ENCODE measurements around the gene MTIF2. TPM values are rescaled to one million over a fixed set of nuclear protein-coding genes. Genes with fewer than 3 reads are reported as not detected.
"Not testable (repeated sequence)": the region's sequence is repeated elsewhere in the genome, so short reads cannot be mapped to it uniquely, and the experiment has no call there.

MTIF2 gene
- total RNA-seq, 2 donors from 2014 or later = 8.1 to 24.3 TPM

DNA sequence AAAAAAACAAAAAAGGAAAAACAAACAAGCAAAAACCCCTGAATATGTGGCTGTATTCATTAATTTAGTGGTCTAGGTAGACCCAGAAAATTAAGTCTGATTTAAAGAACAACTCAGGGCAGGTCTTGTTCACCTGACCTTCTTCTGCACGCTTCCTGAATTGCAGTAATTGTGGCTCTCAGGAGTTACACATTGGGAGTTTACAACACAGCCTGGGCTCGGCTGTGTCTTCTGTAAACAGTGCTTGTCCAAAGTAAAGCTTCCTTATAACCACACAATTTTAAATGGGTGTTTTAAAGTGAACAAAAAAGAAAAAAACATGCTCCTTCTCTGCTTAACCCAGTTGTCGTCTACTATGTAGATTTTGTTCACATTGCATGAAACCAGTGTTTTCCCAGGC is 8.3 kb upstream of the MTIF2 start:
- ATAC-seq (ENCODE audit: insufficient number of reproducible peaks, low FRiP score, low read depth) = no peak
- Histone ChIP-seq H3K27ac (no peak overlapping the region), H3K36me3 (no peaks in the 10 kb centered on the region), H3K4me1 (ENCODE audit: control insufficient read depth in 1 of 2, low read depth in 2 of 2) (peaks cover 0 to 5% of the 10 kb centered on the region in 2 donors), H3K27me3 (replicated peaks; ENCODE audit: insufficient read depth) (no peaks in the 10 kb centered on the region), H3K9me3 (no peaks in the 10 kb centered on the region), H3K4me3 (no peak overlapping the region)
- TF ChIP-seq, protein P1, sequence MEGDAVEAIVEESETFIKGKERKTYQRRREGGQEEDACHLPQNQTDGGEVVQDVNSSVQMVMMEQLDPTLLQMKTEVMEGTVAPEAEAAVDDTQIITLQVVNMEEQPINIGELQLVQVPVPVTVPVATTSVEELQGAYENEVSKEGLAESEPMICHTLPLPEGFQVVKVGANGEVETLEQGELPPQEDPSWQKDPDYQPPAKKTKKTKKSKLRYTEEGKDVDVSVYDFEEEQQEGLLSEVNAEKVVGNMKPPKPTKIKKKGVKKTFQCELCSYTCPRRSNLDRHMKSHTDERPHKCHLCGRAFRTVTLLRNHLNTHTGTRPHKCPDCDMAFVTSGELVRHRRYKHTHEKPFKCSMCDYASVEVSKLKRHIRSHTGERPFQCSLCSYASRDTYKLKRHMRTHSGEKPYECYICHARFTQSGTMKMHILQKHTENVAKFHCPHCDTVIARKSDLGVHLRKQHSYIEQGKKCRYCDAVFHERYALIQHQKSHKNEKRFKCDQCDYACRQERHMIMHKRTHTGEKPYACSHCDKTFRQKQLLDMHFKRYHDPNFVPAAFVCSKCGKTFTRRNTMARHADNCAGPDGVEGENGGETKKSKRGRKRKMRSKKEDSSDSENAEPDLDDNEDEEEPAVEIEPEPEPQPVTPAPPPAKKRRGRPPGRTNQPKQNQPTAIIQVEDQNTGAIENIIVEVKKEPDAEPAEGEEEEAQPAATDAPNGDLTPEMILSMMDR (IDR thresholded peaks at IDR 0.05) = no peak
- no peak for DNase-seq (ENCODE audit: low spot score)

DNA sequence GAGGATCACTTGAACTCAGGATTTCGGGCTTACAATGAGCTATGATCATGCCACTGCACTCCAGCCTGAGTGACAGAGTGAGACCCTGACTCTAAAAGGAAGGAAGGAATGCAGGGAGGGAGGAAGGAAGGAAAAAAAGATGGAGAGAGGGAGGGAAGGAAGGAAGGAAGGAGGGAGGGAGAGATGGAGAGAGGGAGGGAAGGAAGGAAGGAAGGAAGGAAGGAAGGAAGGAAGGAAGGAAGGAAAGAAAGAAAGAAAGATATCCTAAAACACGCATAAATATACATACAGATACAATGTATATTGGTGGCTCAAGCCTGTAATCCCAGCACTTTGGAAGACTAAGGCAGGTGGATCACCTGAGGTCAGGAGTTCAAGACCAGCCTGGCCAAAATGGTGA is 5.3 kb upstream of the MTIF2 start:
- not testable (repeated sequence) for ATAC-seq (ENCODE audit: insufficient number of reproducible peaks, low FRiP score, low read depth); DNase-seq (ENCODE audit: low spot score); H3K4me1 ChIP-seq (ENCODE audit: control insufficient read depth in 1 of 2, low read depth in 2 of 2); H3K4me3 ChIP-seq; H3K27ac ChIP-seq; H3K36me3 ChIP-seq; H3K27me3 ChIP-seq (replicated peaks; ENCODE audit: insufficient read depth); H3K9me3 ChIP-seq

DNA sequence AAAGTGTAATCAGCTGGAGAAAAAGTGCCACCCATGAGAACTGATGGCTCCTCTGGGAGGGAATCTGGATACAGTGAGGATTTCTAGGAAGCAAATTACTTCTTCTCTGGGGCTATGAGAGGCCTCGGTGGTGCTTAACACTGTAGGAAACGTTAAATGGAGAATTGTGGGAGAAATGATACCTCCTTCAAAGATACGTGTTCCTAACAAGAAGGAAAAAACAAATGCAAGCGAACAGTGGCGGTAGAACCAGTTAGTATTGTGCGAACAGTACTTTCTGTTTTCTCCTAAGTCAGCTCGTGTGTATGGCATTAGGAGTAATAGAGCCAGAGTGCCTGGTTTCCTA is 587 bp upstream of the MTIF2 start:
- Histone ChIP-seq H3K36me3 (peaks cover 14% of the 10 kb centered on the region), H3K4me1 (ENCODE audit: control insufficient read depth in 1 of 2, low read depth in 2 of 2) (peaks cover 4 to 14% of the 10 kb centered on the region in 2 donors), H3K9me3 (no peaks in the 10 kb centered on the region), H3K27ac (peak overlapping the region; percentile 81 to 88), H3K4me3 (peak overlapping the region; percentile 81), H3K27me3 (replicated peaks; ENCODE audit: insufficient read depth) (no peaks in the 10 kb centered on the region)
- no peak for ATAC-seq (ENCODE audit: insufficient number of reproducible peaks, low FRiP score, low read depth)
- no peak for DNase-seq (ENCODE audit: low spot score)
- TF ChIP-seq, protein P1 (IDR thresholded peaks at IDR 0.05) = no peak

DNA sequence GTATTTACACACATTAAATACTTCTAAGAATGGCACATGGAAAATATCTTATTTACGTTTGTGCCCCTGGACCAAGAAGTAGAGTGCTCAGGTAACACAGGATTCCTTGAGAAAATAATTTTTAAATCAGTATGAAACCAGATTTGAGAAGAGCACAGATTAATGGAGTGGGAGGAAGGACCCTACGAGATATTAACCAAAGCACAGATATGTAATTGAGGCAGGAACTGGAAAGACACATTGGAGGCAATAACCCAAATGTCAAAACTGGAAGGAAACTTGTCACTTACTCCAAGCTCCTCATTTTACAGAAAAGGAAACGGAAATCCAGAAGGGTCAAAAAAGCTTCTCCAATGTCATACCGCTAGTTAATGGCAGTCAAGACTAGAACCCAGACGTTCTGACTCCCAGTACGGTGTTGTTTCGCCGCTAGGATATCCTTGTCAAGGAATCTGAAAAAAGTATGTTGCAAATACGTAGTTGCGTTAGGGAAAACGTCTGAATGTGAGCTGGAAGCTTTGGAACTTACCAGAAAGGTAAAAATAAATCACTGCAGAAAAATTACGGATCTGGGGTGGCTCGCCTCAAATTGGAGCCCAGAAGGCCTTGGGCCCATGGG is 634 bp downstream of the MTIF2 start:
- peaks cover 4 to 14% of the 10 kb centered on the region in 2 donors for H3K4me1 ChIP-seq (ENCODE audit: control insufficient read depth in 1 of 2, low read depth in 2 of 2)
- DNase-seq (ENCODE audit: low spot score) = no peak
- TF ChIP-seq, protein P1 (IDR thresholded peaks at IDR 0.05) = no peak
- H3K27me3 ChIP-seq (replicated peaks; ENCODE audit: insufficient read depth) = no peaks in the 10 kb centered on the region
- no peak for ATAC-seq (ENCODE audit: insufficient number of reproducible peaks, low FRiP score, low read depth)
- no peaks in the 10 kb centered on the region for H3K9me3 ChIP-seq
- peak overlapping the region; percentile 81 for H3K4me3 ChIP-seq
- H3K36me3 ChIP-seq = peaks cover 17% of the 10 kb centered on the region
- H3K27ac ChIP-seq = peak overlapping the region; percentile 81 to 88

DNA sequence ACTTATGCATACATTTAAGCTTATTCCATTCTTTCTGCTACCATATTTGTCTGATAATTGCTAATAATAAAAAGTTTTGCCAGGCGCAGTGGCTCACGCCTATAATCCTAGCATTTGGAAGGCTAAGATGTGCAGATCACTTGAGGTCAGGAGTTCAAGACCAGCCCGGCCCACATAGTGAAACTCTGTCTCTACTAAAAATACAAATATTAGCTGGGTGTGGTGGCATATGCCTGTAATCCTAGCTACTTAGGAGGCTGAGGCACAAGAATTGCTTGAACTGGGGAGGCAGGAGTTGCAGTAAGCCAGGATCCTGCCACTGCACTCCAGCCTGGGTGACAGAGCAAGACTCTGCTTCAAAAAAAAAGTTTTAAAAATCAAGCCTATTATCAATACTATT is 9.4 kb downstream of the MTIF2 start:
- ATAC-seq (ENCODE audit: insufficient number of reproducible peaks, low FRiP score, low read depth); H3K27ac ChIP-seq; H3K4me3 ChIP-seq; DNase-seq (ENCODE audit: low spot score); H3K27me3 ChIP-seq (replicated peaks; ENCODE audit: insufficient read depth); H3K9me3 ChIP-seq; H3K4me1 ChIP-seq (ENCODE audit: control insufficient read depth in 1 of 2, low read depth in 2 of 2): not testable (repeated sequence)
- peaks cover 25% of the 10 kb centered on the region for H3K36me3 ChIP-seq

DNA sequence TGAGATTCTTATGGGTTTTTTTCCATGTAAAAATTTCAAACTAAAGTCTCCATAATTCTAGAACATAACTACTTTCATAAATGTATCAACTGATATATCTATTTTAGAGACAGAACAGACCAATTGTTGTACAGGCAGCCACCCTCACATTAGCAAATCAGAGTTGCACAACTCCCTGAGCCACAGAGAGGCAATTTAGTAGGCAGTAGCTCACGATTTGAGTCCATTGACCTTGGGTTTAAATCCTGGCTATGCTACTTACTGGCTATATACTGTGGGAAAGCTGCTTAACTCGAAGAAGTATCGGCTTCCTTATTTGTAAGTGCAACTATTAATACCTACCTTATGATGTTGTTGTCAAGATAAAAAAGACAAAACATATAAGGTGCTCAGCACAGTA is 16.2 kb downstream of the MTIF2 start:
- no peaks in the 10 kb centered on the region for H3K4me1 ChIP-seq (ENCODE audit: control insufficient read depth in 1 of 2, low read depth in 2 of 2)
- no peak overlapping the region for H3K27ac ChIP-seq
- H3K27me3 ChIP-seq (replicated peaks; ENCODE audit: insufficient read depth) = no peaks in the 10 kb centered on the region
- H3K4me3 ChIP-seq = no peak overlapping the region
- no peaks in the 10 kb centered on the region for H3K9me3 ChIP-seq
- ATAC-seq (ENCODE audit: insufficient number of reproducible peaks, low FRiP score, low read depth) = no peak
- TF ChIP-seq, protein P1 (IDR thresholded peaks at IDR 0.05) = no peak
- DNase-seq (ENCODE audit: low spot score) = no peak
- H3K36me3 ChIP-seq = peaks cover 20% of the 10 kb centered on the region
